Measurements from ENCODE around the gene ANKRD23. TPM values are rescaled to one million over a fixed set of nuclear protein-coding genes. Genes with fewer than 3 reads are reported as not detected.

The ANKRD23 gene
- total and polyA plus RNA-seq, 10 donors = 2.4 to 19.8 (median 5.9) TPM

DNA sequence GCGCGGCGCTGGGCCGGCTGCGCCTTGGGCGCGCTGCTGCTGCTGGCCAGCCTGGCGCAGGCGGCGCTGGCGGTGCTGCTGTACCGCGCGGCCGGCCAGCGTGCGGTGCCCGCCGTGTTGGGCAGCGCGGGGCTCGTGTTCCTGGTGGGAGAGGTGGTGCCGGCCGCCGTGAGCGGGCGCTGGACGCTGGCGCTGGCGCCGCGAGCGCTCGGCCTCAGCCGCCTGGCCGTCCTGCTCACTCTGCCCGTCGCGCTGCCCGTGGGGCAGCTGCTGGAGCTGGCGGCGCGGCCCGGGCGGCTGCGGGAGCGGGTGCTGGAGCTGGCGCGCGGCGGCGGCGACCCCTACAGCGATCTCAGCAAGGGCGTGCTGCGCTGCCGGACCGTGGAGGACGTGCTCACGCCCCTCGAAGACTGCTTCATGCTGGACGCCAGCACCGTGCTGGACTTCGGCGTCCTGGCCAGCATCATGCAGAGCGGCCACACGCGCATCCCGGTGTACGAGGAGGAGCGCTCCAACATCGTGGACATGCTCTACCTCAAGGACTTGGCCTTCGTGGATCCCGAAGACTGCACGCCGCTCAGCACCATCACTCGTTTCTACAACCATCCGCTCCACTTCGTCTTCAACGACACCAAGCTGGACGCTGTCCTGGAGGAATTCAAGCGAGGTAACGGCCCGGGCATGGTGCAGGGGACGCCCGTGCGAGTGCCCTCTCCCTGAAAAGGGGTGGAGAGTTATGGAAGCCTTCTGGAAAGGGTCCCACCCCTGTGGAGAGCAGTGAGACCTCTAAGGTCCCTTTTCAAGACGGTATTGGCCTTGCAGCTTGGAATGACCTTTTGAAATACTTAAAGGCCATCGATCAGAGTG lies 26.8 kb downstream of the ANKRD23 start:
- Histone ChIP-seq H3K36me3 (peaks cover 0 to 39% (median 2%) of the 10 kb centered on the region in 6 donors), H3K4me3 (peak overlapping the region; percentile 72 to 91 (median 80)), H3K9me3 (no peaks in the 10 kb centered on the region), H3K27me3 (replicated peaks in 1 of 7) (no peaks in the 10 kb centered on the region), H3K4me1 (peaks cover 46 to 62% (median 54%) of the 10 kb centered on the region in 6 donors), H3K27ac (peak overlapping the region in 5 of 8 donors; percentile 96 to 99 (median 98))
- TF ChIP-seq, protein P1, sequence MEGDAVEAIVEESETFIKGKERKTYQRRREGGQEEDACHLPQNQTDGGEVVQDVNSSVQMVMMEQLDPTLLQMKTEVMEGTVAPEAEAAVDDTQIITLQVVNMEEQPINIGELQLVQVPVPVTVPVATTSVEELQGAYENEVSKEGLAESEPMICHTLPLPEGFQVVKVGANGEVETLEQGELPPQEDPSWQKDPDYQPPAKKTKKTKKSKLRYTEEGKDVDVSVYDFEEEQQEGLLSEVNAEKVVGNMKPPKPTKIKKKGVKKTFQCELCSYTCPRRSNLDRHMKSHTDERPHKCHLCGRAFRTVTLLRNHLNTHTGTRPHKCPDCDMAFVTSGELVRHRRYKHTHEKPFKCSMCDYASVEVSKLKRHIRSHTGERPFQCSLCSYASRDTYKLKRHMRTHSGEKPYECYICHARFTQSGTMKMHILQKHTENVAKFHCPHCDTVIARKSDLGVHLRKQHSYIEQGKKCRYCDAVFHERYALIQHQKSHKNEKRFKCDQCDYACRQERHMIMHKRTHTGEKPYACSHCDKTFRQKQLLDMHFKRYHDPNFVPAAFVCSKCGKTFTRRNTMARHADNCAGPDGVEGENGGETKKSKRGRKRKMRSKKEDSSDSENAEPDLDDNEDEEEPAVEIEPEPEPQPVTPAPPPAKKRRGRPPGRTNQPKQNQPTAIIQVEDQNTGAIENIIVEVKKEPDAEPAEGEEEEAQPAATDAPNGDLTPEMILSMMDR (IDR thresholded peaks at IDR 0.05 in 8 of 11, conservative IDR thresholded peaks at IDR 0.05 in 3 of 11) = no peak
- no peak for TF ChIP-seq POLR2A (IDR thresholded peaks at IDR 0.05)
- peak in 2 of 3 donors; percentile 33 to 56 for TF ChIP-seq POLR2AphosphoS5 (IDR thresholded peaks at IDR 0.05)
- intact Hi-C loops (cut with DNase I; ENCODE audit: low total_unique reads) = no loop called here
- WGBS, 5 donors = 5 to 12% (median 8%) methylated on average over 17 to 89 of the region's 89 CpGs
- peak; percentile 86 for DNase-seq

DNA sequence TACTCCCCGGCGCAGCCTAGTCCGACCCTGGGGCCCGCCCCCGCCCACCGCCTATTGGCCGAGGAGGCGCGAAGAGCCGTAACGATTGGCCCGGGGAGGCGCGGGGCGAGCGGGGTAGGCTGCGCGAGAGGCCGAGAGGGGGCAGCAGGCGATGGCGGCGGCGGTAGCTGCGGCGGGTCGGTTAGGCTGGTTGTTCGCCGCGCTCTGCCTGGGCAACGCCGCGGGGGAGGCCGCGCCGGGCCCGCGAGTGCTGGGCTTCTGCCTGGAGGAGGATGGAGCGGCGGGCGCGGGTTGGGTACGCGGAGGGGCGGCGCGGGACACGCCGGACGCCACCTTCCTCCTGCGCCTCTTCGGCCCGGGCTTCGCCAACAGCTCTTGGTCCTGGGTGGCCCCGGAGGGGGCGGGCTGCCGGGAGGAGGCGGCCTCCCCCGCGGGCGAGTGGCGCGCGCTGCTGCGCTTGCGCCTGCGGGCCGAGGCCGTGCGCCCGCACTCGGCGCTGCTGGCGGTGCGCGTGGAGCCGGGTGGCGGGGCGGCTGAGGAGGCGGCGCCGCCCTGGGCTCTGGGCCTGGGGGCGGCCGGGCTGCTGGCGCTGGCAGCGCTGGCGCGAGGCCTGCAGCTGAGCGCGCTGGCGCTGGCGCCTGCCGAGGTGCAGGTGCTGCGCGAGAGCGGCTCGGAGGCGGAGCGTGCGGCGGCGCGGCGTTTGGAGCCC lies 27.5 kb downstream of the ANKRD23 start, which contains the start of gene CNNM3:
TSS of gene CNNM3 (plus strand) at position 142 of the 709 bp plus-strand sequence. CDS start at position 152, 10 bp downstream.
- Histone ChIP-seq H3K27ac (peak within 1 kb of the TSS; percentile 96 to 99 (median 98)), H3K27me3 (replicated peaks in 1 of 7) (no peaks in the 10 kb centered on the region), H3K4me3 (peak within 1 kb of the TSS; percentile 72 to 91 (median 80)), H3K9me3 (no peaks in the 10 kb centered on the region), H3K36me3 (peaks cover 0 to 38% (median 2%) of the 10 kb centered on the region in 6 donors), H3K4me1 (peaks cover 45 to 54% (median 50%) of the 10 kb centered on the region in 6 donors)
- intact Hi-C loops (cut with DNase I; ENCODE audit: low total_unique reads) = no loop called here
- WGBS, 5 donors = 0 to 1% (median 0%) methylated on average over 40 to 103 of the region's 103 CpGs
- DNase-seq = peak; percentile 99
- TF ChIP-seq, protein P1 (IDR thresholded peaks at IDR 0.05 in 8 of 11, conservative IDR thresholded peaks at IDR 0.05 in 3 of 11) = peak; percentile 65 to 95 (median 87)
- TF ChIP-seq POLR2AphosphoS5 (IDR thresholded peaks at IDR 0.05) (peak; percentile 96 to 97 (median 96)), POLR2A (IDR thresholded peaks at IDR 0.05) (peak in 2 of 3 donors; percentile 78 to 89)

DNA sequence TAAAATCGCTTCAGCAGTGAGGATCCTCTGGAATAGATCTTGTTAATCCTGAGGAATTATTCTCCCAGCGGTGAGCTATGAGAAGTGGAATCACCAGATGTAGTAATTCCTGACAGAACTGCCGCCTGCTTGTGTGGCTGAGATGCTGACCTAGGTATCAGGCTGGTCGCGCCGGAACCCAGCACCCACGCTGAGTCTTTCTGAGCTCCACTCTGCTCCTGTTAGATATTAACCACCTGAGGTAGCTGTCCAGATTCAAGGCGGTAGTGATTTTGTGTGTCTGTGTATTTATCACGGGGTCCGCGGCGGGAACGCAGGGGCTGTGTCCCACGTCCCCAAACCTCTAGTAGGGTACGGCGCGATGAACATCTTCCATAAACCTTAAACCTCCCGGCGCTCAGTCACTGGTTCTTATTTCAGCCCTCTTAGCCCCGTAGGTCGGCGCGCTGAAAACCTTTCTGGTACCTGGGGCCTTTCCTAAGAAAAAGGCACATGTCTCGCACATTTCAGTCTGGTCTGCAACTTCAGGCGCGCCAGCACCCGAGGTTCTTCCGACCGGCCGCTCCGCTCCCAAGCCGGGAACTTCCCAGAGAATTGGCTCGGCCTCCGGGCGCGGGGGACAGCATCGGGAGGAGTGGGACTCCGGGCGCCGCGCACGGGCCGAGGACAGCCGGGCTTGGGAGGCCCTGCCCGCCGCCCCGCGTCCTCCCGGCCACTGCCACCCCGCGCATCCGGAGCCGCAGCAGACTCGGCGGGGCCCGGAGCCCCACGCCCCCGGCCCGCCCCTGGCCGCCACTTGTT lies 28.3 kb downstream of the ANKRD23 start:
- TF ChIP-seq, protein P1 (IDR thresholded peaks at IDR 0.05 in 8 of 11, conservative IDR thresholded peaks at IDR 0.05 in 3 of 11) = no peak
- TF ChIP-seq POLR2A (IDR thresholded peaks at IDR 0.05) (no peak), POLR2AphosphoS5 (IDR thresholded peaks at IDR 0.05) (no peak)
- peaks cover 39 to 48% (median 43%) of the 10 kb centered on the region in 6 donors for H3K4me1 ChIP-seq
- intact Hi-C loops (cut with DNase I; ENCODE audit: low total_unique reads) = no loop called here
- no peaks in the 10 kb centered on the region for H3K9me3 ChIP-seq
- DNase-seq = peak; percentile 83
- WGBS, 5 donors = 2 to 5% (median 2%) methylated on average over 15 to 60 of the region's 60 CpGs
- H3K4me3 ChIP-seq = peak overlapping the region; percentile 72 to 91 (median 80)
- H3K27me3 ChIP-seq (replicated peaks in 1 of 7) = no peaks in the 10 kb centered on the region
- H3K36me3 ChIP-seq = peaks cover 0 to 39% (median 2%) of the 10 kb centered on the region in 6 donors
- H3K27ac ChIP-seq = peak overlapping the region; percentile 96 to 99 (median 98)
